Measurements from ENCODE around the gene EDIL3.

Gene EDIL3

GRCh38 chr5:83946516-83946915, 438.2 kb downstream of the EDIL3 start:
- no peak for DNase-seq

GRCh38 chr5:83942155-83942554, 442.5 kb downstream of the EDIL3 start:
- no peak for DNase-seq

GRCh38 chr5:83937837-83938236, 446.8 kb downstream of the EDIL3 start:
- DNase-seq = no peak

GRCh38 chr5:83931969-83932368, 452.7 kb downstream of the EDIL3 start:
- DNase-seq = no peak

GRCh38 chr5:83927140-83927733, 457.4 kb downstream of the EDIL3 start:
- peak; percentile 57 for DNase-seq

- DNase-seq = no peak
Measured at GRCh38 chr5:83925955-83926337, 458.7 kb downstream of the EDIL3 start.

GRCh38 chr5:83925321-83925954, 459.2 kb downstream of the EDIL3 start:
- peak; percentile 79 for DNase-seq

GRCh38 chr5:83924891-83925290, 459.8 kb downstream of the EDIL3 start:
- DNase-seq = peak; percentile 50

GRCh38 chr5:83924171-83924570, 460.5 kb downstream of the EDIL3 start:
- DNase-seq = peak; percentile 55

GRCh38 chr5:83922699-83923098, 462.0 kb downstream of the EDIL3 start:
- DNase-seq = no peak

GRCh38 chr5:83921666-83922193, 462.9 kb downstream of the EDIL3 start:
- DNase-seq = no peak

GRCh38 chr5:83919071-83920041, 465.3 kb downstream of the EDIL3 start:
- peak; percentile 26 for DNase-seq

GRCh38 chr5:83917261-83917908, 467.3 kb downstream of the EDIL3 start:
- DNase-seq = no peak

- no peak for DNase-seq
Measured at GRCh38 chr5:83914662-83915418, 469.8 kb downstream of the EDIL3 start.

GRCh38 chr5:83914199-83914598, 470.5 kb downstream of the EDIL3 start:
- DNase-seq = no peak

- no peak for DNase-seq
Measured at GRCh38 chr5:83913593-83913992, 471.1 kb downstream of the EDIL3 start.

GRCh38 chr5:83911367-83911919, 473.2 kb downstream of the EDIL3 start:
- no peak for DNase-seq

- DNase-seq = no peak
Measured at GRCh38 chr5:83900306-83900705, 484.4 kb downstream of the EDIL3 start.

GRCh38 chr5:83899326-83899970, 485.2 kb downstream of the EDIL3 start:
- peak; percentile 31 for DNase-seq

- DNase-seq = peak; percentile 74
Measured at GRCh38 chr5:83895860-83896259, 488.8 kb downstream of the EDIL3 start.

- no peak for DNase-seq
Measured at GRCh38 chr5:83891261-83891660, 493.4 kb downstream of the EDIL3 start.
